ENCODE results near the gene NIF3L1.

The NIF3L1 gene, protein sequence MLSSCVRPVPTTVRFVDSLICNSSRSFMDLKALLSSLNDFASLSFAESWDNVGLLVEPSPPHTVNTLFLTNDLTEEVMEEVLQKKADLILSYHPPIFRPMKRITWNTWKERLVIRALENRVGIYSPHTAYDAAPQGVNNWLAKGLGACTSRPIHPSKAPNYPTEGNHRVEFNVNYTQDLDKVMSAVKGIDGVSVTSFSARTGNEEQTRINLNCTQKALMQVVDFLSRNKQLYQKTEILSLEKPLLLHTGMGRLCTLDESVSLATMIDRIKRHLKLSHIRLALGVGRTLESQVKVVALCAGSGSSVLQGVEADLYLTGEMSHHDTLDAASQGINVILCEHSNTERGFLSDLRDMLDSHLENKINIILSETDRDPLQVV

DNA sequence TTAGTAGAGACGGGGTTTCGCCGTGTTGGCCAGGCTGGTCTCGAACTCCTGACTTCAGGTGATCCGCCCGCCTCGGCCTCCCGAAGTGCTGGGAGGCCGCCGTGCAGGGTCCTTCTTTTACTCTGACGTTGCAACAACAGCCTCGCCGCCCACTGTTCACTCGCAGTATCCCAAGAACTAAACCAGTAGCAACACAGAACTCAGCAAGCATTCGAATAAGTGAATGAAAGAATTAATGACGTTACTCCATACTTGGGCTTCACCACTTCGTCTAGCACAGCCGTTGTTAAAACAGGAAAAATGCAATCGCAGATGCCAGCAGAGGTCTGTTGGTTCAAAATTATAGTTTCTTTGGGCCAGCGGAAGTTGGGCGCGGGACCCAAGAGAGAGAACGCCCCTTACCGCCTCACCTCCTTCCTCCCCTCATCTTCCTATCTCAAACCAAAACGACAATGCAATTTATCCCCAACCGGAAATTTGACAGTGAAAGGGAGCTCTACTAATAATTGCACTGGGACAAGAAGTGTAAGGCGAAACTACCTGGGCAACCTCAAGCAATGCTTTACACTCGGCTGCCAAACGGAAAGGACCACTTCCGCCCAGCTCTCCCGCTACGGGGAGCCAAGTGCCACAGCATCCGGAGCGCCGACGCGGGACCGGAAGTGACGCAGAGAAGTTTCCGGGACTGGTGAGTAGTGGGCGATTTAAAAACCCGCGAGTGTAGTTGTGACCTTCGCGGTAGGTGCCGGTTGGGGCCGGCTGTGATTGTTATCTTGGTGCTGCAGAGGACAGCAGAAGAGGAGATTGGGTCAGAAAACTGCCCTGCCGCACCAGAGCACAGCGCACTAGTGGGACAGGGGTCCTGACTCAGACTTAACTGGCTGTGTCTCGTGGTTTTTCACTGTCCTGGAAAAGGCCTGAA lies at the start of gene NIF3L1, which contains the start of gene PPIL3:
NIF3L1 (plus strand) TSS at position 668 of the 922 bp plus-strand sequence. CDS start 2,573 bp downstream, outside the sequence.
PPIL3 (minus strand) TSS at position 374 of the 922 bp plus-strand sequence. CDS start 1,462 bp downstream, outside the sequence.
- DNase-seq (ENCODE audit: low spot score): peak; percentile 97

DNA sequence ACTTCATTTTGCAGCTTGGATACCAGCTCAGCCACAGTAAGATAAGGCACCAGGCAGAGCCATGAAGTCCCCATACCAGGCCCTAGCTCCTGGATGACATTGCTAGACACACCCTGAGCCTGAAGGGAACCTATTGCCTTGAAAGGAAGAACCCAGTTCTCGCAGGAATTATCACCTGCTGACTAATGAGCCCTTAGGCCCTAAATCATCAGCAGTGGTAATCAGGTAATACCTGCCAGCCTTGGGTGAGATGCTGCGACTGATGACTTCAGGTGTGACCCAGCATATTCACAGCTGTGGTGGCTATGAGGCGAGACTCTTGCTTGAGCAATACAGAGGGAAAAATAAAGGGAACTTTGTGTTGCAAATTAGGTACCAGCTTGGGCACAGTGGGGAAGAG lies 49.7 kb upstream of the NIF3L1 start:
- no peak for DNase-seq (ENCODE audit: low spot score)

DNA sequence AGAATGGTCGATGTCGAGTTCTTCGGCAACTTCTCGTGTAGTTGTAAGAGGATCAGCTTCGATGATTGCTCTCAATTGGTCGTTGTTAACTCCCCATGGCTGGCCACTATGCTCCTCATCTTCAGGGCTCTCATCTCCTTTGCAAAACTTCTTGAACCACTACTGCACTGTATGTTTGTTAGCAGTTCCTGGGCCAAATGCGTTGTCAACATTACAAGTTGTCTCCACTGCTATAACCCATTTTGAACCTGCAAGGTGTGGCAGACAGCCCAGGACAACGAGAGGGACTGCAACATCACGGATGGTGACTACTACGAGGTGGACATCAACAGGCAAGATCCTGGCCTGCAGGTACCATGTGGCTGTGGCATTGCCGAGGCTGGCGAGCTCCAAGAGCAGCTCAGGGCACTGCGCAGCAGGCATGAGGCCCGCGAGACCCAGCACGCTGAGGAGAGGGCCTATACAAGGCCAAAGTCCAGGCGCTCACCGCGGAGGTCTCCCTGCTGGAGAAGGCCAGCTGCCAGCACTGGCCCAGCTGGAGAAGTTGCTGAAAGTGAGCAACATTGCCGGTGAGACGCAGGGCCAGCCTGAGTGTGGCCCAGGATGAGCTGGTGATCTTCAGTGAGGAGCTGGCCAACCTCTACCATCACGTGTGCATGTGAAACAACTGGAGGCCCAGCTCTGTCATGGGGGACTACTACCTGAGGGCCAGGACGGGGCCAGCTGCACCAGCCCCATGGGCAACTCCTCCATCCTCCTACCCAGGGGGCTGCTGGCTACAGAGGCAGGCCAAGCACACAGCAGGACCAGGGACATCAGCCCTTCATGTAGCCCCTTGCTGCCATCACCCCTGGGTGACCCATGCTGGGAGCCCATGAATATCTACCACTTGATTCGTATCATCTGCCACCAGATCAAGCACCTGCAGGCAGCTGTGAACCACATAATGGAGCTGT lies 44.9 kb upstream of the NIF3L1 start:
- DNase-seq (ENCODE audit: low spot score): no peak

DNA sequence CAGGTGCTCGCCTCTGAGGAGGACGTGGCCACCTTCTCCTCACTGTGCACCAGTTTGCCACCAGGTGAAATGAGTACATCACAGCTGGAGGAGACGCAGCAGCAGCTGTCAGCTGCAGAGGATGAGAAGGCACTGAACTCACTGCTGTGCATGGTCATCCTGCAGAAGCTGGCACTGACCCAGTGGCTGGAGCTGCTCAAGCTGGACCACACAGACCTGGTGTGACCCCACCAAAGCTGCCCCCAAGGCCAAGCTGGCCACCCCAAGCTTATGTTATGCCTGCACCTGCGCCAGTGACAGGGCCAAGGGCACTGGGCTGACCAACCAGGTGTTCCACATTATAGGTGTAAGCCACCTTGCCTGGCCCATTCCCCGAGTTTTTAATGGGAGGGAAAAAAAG lies 44.0 kb upstream of the NIF3L1 start:
- no peak for DNase-seq (ENCODE audit: low spot score)

DNA sequence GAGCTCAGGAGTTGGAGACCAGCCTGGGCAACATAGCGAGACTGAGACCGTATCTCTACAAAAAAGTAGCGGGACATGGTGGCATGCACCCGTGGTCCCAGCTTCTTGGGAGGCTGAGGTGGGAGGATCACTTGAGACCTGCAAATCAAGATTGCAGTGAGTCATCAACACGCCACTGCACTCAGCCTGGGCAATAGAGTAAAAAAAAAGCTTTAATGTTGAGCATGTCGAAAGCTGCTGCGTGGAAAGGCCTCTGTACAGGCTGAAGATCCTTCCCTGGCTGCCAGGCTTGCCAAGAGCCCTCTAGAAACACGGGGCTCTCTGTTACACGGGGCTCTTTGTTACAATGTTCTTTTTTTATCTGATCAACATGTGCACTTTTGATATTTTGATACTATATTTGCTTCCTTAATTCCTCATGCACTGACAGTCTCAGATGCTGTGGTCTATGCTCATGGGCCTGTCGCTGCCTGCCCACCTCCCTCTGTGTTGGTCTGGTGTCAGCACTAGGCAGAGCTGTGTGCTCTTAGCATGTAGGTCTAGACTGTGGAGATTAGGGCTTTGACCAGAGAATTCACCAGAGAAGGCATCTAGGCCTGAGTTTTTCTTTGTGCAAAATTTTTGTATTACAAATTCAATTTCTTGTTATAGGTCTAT lies 43.4 kb upstream of the NIF3L1 start:
- DNase-seq (ENCODE audit: low spot score): no peak

DNA sequence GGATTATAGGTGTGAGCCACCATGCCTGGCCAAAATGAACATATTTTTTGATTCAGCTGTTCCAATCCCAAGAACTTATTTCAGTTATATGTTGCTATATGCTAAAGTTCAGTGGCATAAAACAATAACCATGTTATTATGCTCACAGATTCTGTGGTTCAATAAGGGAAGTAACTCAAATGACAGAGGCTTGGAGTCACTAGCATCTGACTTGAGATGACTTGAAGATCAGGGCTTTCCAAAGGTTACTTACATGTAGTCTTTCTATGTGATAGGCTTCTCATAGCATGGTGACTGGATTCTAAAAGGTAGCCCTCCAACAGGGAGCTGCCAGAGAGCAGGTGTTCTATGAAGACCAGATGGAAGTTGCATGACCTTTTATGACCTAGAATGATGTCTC lies 41.9 kb upstream of the NIF3L1 start:
- no peak for DNase-seq (ENCODE audit: low spot score)

DNA sequence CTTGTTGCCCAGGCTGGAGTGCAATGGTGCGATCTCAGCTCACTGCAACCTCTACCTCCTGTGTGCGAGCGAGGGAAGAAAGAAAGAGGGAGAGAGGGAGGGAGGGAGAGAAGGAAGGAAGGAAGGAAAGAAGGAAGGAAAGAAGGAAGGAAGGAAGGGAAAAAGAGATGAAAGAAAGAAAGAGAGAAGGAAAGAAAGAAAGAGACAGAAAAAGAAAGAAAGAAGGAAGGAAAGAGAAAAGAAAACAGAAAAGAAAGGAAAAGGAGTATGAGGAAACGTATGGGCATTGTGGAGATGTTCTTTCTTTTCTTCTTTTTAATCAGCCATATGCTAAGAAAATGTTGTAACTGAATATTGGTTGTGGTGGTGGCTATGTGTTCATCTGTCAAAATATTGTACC lies 41.2 kb upstream of the NIF3L1 start:
- DNase-seq (ENCODE audit: low spot score): no peak

DNA sequence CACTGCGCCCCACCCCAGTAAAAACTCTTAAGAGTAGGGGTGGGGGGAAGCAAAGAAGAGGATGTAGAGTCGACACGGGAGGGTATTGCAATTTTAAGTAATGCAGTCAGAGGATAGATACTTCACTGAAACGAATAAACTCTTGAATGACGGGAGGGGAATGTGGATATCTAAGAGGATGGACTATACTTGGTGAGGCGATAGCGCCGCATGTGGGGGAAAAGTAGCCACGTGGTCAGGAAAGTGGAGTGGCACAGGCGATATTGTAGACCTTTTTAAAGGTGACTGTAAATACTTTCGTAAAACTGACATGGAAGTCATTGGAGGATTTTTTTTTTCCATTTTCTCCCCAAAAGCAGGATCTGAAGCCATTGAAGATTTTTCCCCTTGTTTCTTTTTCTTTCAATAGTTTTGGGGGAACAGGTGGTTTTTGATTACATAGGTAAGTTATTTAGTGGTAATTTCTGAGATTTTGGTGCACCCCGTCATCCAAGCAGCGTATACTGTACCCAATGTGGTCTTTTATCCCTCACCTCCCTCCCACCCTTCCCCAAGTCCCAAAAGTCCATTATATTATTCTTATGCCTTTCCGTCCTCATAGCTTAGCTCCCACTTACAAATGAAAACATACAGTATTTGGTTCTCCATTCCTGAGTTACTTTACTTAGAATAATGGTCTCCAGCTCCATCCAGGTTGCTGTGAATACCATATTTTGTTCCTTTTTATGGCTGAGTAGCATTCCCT lies 38.5 kb upstream of the NIF3L1 start:
- no peak for DNase-seq (ENCODE audit: low spot score)

DNA sequence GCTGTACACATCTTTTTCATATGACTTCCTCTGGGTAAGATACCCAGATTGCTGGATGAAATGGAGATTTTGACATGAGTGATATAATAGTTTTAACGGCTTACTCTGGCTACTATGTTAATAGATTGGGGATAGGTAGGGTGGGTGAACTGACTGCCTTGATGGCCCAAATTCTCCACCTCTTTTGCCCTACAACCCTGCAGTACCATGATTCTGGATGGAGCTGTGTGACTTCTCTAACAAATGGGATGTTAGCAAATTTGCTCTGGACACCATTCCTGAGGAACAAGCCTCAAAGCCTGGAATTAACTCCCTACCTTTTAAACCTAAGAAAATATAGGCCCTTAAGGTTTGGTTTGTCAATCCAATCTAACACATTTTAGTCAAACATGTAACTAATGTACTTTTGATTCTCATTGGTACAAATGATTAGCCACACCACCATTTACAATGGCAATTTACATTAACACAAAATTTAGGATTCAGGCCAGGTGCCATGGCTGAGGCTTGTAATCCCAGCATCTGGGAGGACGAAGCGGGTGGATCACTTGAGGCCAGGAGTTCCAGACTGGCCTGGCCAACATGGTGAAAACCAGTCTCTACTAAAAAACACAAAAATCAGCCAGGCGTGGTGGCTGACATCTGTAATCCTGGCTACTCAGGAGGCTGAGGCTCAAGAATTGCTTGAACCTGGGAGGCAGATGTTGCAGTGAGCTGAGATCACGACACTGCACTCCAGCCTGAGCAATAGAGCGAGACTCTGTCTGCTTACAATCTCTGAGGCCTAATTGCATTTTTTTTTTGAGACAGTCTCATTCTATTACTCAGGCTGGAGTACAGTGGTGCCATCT lies 37.5 kb upstream of the NIF3L1 start:
- no peak for DNase-seq (ENCODE audit: low spot score)

DNA sequence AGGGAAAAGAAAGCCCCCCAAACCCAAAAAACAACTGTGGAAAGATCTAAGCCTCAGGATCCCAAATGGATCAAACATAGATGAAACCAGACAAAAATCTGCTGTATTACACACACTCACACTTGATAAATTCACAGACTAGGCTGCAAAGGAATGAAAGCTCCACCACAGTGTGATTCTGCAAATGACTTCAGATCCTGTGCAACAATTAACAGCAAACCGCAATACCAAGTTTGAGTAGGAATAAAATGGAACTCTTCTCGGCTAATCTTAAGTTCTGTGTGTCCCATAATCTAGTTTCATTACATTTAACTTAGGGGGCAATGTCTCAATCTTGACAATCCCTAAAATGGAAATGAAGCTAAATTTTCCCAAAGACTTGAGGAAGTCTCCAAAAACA lies 36.6 kb upstream of the NIF3L1 start:
- DNase-seq (ENCODE audit: low spot score): no peak

DNA sequence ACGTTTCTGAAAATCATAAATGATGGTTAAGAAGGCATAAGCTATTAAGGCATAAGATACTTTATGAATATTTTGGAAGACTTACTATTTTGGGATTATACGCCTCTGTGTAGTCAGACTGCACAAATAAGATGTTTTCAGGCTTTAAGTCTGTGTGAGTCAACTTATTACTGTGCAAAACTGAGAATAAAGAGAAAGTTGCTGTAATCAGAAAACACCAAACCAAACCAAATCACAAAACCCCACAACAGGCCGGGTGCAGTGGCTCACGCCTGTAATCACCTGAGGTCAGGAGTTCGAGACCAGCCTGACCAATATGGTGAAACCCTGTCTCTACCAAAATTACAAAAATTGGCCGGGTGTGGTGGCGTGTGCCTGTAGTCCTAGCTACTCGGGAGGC lies 32.4 kb upstream of the NIF3L1 start:
- no peak for DNase-seq (ENCODE audit: low spot score)

DNA sequence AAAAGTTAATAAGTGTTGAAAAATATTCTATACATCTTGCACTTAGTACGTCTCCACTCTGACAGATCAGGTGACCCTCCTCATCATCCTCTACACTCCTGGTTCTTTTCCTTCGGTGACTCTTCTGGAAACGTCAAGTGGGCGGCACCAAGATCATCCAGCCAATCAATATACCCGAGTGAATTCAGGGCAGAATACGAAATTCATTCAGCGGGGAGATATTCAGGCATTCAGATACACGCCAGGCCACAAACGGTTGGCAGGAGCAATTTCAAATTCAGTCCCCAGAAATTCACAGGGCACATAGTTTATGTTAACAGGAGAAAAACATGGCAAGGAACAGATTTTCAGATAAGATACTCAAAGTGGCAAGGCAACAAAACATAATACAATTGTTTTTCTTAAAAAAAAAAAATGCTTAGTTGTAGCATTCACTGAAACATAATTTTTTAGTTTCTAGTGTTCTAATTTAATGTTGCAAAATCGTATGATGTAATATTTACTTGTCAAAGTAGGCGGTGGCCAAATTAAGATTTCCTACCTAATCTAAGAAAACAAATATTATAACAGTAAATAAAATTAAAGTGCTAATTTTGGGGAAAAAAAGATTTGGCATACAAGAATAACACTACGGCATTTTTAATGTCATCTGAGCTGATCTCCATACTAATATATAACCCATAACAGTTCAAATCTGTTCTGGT lies 28.9 kb upstream of the NIF3L1 start:
- no peak for DNase-seq (ENCODE audit: low spot score)

DNA sequence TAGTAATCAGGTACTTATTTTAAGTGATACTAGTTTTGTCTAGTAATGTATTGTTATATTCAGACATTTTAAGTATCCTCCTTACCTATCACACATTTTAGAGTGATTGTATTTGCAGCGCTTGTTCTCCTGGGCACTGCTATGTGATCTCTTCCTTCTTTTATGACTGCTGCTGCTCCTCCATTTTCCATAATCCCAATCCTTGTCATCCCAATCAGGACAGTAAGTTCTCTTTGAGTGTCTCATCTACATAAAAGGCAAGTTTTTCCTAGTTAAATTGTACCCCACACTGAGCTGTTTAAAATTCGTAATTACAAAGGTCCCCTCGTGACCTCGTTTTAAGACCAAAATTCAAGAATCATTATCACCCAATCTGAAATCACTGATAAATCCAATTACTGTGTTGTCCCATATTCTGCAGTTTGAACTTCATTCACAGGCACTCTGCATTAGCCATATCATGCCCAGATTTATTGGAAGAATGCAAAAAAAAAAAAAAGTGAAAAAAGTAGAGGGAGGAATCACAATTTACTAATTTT lies 27.5 kb upstream of the NIF3L1 start:
- DNase-seq (ENCODE audit: low spot score): no peak

DNA sequence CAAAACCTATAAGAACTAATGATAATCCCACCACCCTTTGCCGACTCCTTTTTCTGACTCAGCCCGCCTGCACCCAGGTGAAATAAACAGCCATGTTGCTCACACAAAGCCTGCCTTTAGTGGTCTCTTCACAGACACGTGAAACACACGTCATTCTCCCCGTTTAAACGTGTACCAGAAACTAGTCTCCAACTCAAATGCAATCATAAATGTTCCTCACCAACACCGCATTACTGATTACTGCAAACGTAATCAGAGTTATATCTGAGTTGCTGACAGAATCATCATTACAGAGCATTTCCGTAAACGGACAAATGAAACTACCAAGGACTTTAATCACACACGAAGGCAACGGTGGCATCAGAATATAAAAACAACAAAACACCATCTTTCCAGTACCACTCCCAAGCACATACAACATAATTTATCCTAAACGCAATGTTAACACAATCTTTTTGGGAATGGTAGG lies 26.6 kb upstream of the NIF3L1 start:
- DNase-seq (ENCODE audit: low spot score): no peak

DNA sequence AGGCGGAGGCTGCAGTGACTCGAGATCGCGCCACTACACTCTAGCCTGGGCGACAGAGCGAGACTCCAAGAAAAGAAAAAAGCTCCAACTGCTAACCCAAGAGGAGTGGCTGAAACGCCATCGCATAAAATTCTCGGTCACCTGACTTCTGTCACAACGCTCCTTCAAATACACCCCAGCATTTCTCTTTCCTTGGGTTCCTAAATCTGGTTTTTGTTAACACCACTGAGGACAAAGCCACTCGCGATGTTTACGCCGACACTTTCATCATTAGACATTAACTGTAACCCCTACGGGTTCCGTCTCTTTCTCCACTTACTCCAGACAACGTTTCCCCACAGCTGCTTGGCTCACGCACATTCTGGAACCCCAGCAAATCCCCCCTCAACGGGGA lies 25.4 kb upstream of the NIF3L1 start:
- no peak for DNase-seq (ENCODE audit: low spot score)

DNA sequence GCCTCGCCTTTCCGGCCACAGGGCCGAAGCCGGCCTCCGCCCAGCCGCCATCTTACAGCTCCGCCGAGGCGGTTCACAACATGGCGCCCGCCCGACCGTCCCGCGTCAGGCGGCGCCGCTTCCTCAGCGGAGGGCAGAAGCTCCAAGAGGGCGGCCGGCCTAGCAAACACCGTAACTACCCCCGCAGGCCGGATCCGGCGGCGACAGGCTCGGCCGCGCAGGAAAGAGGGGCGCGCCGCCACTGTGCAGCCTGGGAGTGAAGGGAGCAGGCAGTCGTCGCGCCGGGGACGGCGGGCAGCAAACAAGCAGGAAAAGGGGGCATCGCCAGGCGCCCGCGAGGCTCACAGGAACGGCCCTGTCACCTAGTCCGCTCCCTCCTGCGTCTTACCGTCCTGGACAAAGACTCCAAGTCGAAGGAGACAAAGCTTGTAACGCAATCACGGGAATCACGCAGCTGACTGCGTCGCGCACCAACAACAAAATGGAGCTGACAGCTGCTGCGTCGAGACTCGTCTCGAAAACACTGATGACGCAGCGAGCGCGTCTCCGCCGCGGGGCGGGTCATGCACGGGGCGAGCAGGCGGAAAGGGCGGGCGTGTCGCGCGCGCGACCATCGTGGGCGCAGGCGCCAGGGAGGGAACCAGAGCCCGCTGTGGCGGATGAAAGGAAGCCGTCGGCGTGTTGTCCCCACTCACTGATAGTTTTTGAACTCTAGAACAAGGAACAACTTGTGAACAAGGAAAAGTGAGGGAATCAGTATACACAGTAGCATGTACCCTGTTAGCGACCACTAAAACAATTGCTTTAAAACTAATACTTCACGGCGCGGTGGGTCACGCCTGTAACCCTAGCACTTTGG lies 24.8 kb upstream of the NIF3L1 start, which contains the start of gene CLK1:
CLK1 (minus strand) TSS at position 483 of the 859 bp plus-strand sequence. CDS start 2,796 bp downstream, outside the sequence.
- peak; percentile 93 for DNase-seq (ENCODE audit: low spot score)

DNA sequence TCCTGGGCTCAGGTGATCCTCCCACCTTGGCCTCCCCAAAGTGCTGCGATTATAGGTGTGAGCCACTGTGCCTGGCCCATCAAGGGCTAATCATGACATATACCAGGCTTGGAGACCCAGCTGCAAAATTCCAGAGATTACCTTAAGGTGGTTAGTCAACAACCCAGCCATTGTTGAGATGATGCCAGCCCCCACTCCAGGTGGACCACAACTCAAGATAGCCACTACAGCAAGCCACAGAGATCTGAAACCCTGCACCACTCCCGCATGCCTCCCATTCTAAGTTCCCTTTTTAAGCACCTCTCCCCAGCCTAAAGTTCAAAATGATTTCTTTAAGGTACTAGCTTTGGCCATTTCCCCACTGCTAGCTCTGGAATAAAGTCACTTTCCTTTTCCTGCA lies 20.2 kb upstream of the NIF3L1 start:
- no peak for DNase-seq (ENCODE audit: low spot score)

Data from ecto neural progenitor cell (in vitro differentiated cells).